Neutrophil (primary cell): Measurements from ENCODE around the gene ABTB2.

Experiments
- H3K27ac ChIP-seq: fragments of 200-600 bp; sonication (generic); 2 replicates; pipeline ENCODE4 v1.5.1; 2016; ENCODE audit warnings: mild to moderate bottlenecking, moderate library complexity
- H3K27me3 ChIP-seq: fragments of 200-600 bp; sonication (generic); 2 replicates; pipeline ENCODE4 v1.6.0; 2016; ENCODE audit warnings: mild to moderate bottlenecking
- H3K36me3 ChIP-seq: fragments of 200-600 bp; sonication (generic); 2 replicates; pipeline ENCODE4 v1.5.1; 2017
- H3K4me1 ChIP-seq, 2 experiments: fragments of 200-600 bp in 1 of 2; sonication (generic) in 1 of 2; 1 replicate in 1 of 2; 2 replicates in 1 of 2; pipeline versions ENCODE4 v1.5.1 to v1.6.1; 2013 to 2016; ENCODE audit warnings: low read depth in 1 of 2, low read length in 1 of 2, mild to moderate bottlenecking in 1 of 2, moderate library complexity in 1 of 2; ENCODE audit not compliant: control insufficient read depth in 1 of 2, insufficient read depth in 1 of 2
- H3K4me3 ChIP-seq, 2 experiments: fragments of 200-600 bp in 1 of 2; sonication (generic) in 1 of 2; 1 replicate in 1 of 2; 2 replicates in 1 of 2; pipeline ENCODE4 v1.5.1; 2013 to 2016; ENCODE audit warnings: low read depth in 1 of 2, low read length in 1 of 2, mild to moderate bottlenecking in 1 of 2, moderate library complexity in 1 of 2
- H3K9me3 ChIP-seq: fragments of 200-600 bp; sonication (generic); 2 replicates; pipeline ENCODE4 v1.5.1; 2016
- TF ChIP-seq, protein P1 (sequence below): fragments of 200-600 bp; sonication (generic); IDR thresholded peaks from 2 replicates; pipeline ENCODE4 v1.5.1; 2016; ENCODE audit warnings: antibody characterized with exemption

The ABTB2 gene

GRCh38 chr11:34379079-34379478 is 21.3 kb upstream of the ABTB2 start:
- no peaks in the 10 kb centered on the region for H3K36me3 ChIP-seq
- no peak overlapping the region for H3K27ac ChIP-seq
- no peaks in the 10 kb centered on the region for H3K4me1 ChIP-seq
- H3K9me3 ChIP-seq = peaks cover 7% of the 10 kb centered on the region
- no peak overlapping the region for H3K4me3 ChIP-seq
- H3K27me3 ChIP-seq = no peaks in the 10 kb centered on the region
- TF ChIP-seq, protein P1, sequence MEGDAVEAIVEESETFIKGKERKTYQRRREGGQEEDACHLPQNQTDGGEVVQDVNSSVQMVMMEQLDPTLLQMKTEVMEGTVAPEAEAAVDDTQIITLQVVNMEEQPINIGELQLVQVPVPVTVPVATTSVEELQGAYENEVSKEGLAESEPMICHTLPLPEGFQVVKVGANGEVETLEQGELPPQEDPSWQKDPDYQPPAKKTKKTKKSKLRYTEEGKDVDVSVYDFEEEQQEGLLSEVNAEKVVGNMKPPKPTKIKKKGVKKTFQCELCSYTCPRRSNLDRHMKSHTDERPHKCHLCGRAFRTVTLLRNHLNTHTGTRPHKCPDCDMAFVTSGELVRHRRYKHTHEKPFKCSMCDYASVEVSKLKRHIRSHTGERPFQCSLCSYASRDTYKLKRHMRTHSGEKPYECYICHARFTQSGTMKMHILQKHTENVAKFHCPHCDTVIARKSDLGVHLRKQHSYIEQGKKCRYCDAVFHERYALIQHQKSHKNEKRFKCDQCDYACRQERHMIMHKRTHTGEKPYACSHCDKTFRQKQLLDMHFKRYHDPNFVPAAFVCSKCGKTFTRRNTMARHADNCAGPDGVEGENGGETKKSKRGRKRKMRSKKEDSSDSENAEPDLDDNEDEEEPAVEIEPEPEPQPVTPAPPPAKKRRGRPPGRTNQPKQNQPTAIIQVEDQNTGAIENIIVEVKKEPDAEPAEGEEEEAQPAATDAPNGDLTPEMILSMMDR = no peak

DNA sequence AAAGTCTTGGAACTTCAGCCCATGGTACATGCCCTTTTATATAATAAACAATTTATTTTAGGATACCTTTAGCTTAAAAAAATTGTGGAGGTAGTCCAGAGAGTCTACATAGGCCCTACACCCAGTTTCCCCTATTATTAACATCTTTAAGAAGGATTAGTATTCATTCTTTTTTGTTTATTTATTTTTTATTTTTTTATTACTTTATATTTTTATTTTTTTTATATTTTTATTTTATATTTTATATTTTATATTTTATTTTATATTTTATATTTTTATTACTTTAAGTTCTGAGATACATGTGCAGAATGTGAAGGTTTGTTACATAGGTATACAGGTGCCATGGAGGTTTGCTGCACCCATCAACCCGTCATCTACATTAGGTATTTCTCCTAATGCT is 15.9 kb upstream of the ABTB2 start:
- H3K4me1 ChIP-seq = peaks cover 15 to 16% of the 10 kb centered on the region in 2 experiments
- TF ChIP-seq, protein P1 = no peak
- H3K27me3 ChIP-seq = no peaks in the 10 kb centered on the region
- no peak overlapping the region for H3K4me3 ChIP-seq
- H3K36me3 ChIP-seq = no peaks in the 10 kb centered on the region
- H3K27ac ChIP-seq = no peak overlapping the region
- H3K9me3 ChIP-seq = peaks cover 7% of the 10 kb centered on the region

- H3K36me3 ChIP-seq = no peaks in the 10 kb centered on the region
- TF ChIP-seq, protein P1 = peak; percentile 16
- no peak overlapping the region for H3K27ac ChIP-seq
Observed at GRCh38 chr11:34366522-34366921, 8.7 kb upstream of the ABTB2 start.

GRCh38 chr11:34364102-34364501 is 6.3 kb upstream of the ABTB2 start:
- TF ChIP-seq, protein P1 = no peak
- peak overlapping the region; percentile 74 for H3K27ac ChIP-seq
- peaks cover 24 to 26% of the 10 kb centered on the region in 2 experiments for H3K4me1 ChIP-seq
- H3K4me3 ChIP-seq = peak overlapping the region in 1 of 2 experiments; percentile 19
- H3K9me3 ChIP-seq = no peaks in the 10 kb centered on the region
- H3K27me3 ChIP-seq = no peaks in the 10 kb centered on the region
- no peaks in the 10 kb centered on the region for H3K36me3 ChIP-seq

More at GRCh38 chr11:34366522-34366921, 8.7 kb upstream of the ABTB2 start:
- Histone ChIP-seq H3K9me3 (no peaks in the 10 kb centered on the region), H3K4me3 (no peak overlapping the region), H3K27me3 (no peaks in the 10 kb centered on the region), H3K4me1 (peaks cover 25 to 28% of the 10 kb centered on the region in 2 experiments)

DNA sequence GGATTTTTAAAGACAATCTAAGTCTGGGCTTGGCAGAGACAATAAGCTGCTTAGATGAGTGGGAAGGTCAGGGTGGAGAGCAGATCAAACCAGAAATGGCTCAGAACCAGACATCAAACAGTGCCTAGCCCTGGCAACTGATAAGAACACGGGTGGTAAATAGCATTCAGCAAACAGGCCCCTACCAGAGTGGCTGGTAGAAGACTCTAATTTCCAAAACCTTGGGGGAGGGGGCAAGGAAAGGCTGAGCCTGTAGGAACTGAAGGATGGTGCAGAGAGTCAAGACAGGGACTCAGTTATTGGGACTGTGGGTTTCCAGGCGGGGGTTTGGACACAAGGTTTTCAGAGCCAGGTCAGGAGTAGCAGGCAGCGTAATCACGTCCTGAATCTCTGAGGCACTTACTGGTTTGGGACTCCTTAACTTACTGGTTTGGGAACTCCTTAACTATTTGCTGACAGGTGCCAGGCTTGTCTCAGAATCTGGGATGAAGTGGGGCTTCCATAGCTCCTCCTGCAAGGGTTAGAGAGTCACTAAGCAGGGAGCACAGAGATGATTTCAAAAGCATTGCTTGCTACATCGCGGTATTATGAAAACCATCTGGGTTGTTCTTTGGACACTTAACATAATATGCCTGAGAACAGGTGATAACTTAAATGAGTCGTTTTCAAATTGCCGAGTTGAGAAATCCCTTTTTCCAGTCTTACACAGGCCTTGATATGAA is 5.7 kb upstream of the ABTB2 start:
- no peaks in the 10 kb centered on the region for H3K36me3 ChIP-seq
- no peaks in the 10 kb centered on the region for H3K9me3 ChIP-seq
- peaks cover 30 to 32% of the 10 kb centered on the region in 2 experiments for H3K4me1 ChIP-seq
- no peak overlapping the region for H3K4me3 ChIP-seq
- H3K27me3 ChIP-seq = no peaks in the 10 kb centered on the region
- TF ChIP-seq, protein P1 = no peak
- peak overlapping the region; percentile 74 for H3K27ac ChIP-seq
